Stimulated activated CD4-positive, alpha-beta T cell treated with anti-CD3 and anti-CD28 coated beads, Interleukin-1b, Interleukin-23, amount 100 ng/mL, for 1 hour (primary cell): ENCODE measurements around the gene NUMBL.
A peak's percentile ranks its signal among the peaks of the same experiment; 100 is the strongest.
"Not testable (repeated sequence)": the region's sequence is repeated elsewhere in the genome, so short reads cannot be mapped to it uniquely, and the experiment has no call there.

Source experiments
- DNase-seq, 2 donors: peaks; one replicate each; pipeline ENCODE4 v3.0.0-alpha.2; 2020; ENCODE audit warnings: low read depth in 2 of 2

Gene NUMBL

GRCh38 chr19:40663695-40664692 lies 26.5 kb downstream of the NUMBL start:
- no peak for DNase-seq

- DNase-seq, result peak; percentile 87 to 95
Measured at GRCh38 chr19:40662925-40663694, 27.3 kb downstream of the NUMBL start.

GRCh38 chr19:40661616-40662015 lies 28.8 kb downstream of the NUMBL start:
- no peak for DNase-seq

- no peak for DNase-seq
Measured at GRCh38 chr19:40659566-40659965, 30.9 kb downstream of the NUMBL start.

- no peak for DNase-seq
Measured at GRCh38 chr19:40659116-40659515, 31.3 kb downstream of the NUMBL start.

- no peak for DNase-seq
Measured at GRCh38 chr19:40658031-40658430, 32.4 kb downstream of the NUMBL start.

GRCh38 chr19:40655684-40656083 lies 34.8 kb downstream of the NUMBL start:
- DNase-seq, result not testable (repeated sequence)

- DNase-seq, result not testable (repeated sequence)
Measured at GRCh38 chr19:40652303-40652702, 38.1 kb downstream of the NUMBL start.

- no peak for DNase-seq
Measured at GRCh38 chr19:40650749-40651305, 39.6 kb downstream of the NUMBL start.

GRCh38 chr19:40649903-40650675 lies 40.4 kb downstream of the NUMBL start:
- DNase-seq, result not testable (repeated sequence)

GRCh38 chr19:40646743-40647254 lies 43.7 kb downstream of the NUMBL start:
- no peak for DNase-seq

- DNase-seq, result no peak
Measured at GRCh38 chr19:40642757-40643305, 47.6 kb downstream of the NUMBL start.

GRCh38 chr19:40642051-40642706 lies 48.3 kb downstream of the NUMBL start:
- DNase-seq, result no peak

GRCh38 chr19:40641281-40641680 lies 49.2 kb downstream of the NUMBL start:
- DNase-seq, result no peak

GRCh38 chr19:40640744-40641143 lies 49.7 kb downstream of the NUMBL start:
- no peak for DNase-seq

GRCh38 chr19:40639638-40639982 lies 50.8 kb downstream of the NUMBL start:
- no peak for DNase-seq

- no peak for DNase-seq
Measured at GRCh38 chr19:40638327-40638726, 52.1 kb downstream of the NUMBL start.

GRCh38 chr19:40633207-40633606 lies 57.2 kb downstream of the NUMBL start:
- no peak for DNase-seq

GRCh38 chr19:40632311-40633036 lies 58.0 kb downstream of the NUMBL start:
- DNase-seq, result no peak
